ENCODE results near the gene ZNF365. TPM values are rescaled to one million over a fixed set of nuclear protein-coding genes. Genes with fewer than 3 reads are reported as not detected.

The ZNF365 gene
- total RNA-seq, 1 donor from 2014 or later = 6.0 TPM

DNA sequence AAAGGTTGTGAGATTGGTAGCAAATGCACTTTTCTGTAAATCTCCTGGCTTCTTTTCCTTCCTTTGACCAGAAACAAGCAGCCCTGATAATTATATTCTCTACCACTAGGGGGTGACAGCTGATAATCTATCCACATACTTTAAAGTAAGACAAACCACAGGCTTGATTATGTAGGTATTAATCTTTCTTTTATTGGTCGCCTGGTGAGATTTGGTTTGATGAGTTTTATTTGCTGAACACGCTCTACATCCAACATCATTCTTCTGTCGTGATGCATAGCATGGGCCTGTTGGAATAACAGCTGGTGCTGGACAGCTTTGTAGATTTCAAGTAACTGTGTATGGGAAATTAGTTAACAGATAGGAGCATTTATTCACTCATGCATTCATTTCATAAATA, 63.5 kb downstream of the ZNF365 start:
- Mint-ChIP-seq H3K36me3 (ENCODE audit: low read depth) (no peaks in the 10 kb centered on the region), H3K9me3 (ENCODE audit: low read depth) (peaks cover 6% of the 10 kb centered on the region), H3K27me3 (ENCODE audit: low read depth) (no peaks in the 10 kb centered on the region), H3K4me3 (ENCODE audit: unreplicated experiment) (no peak overlapping the region), H3K27ac (ENCODE audit: unreplicated experiment) (peak overlapping the region; percentile 65), H3K4me1 (ENCODE audit: low read depth) (peaks cover 40% of the 10 kb centered on the region)
- TF ChIP-seq, protein P1, sequence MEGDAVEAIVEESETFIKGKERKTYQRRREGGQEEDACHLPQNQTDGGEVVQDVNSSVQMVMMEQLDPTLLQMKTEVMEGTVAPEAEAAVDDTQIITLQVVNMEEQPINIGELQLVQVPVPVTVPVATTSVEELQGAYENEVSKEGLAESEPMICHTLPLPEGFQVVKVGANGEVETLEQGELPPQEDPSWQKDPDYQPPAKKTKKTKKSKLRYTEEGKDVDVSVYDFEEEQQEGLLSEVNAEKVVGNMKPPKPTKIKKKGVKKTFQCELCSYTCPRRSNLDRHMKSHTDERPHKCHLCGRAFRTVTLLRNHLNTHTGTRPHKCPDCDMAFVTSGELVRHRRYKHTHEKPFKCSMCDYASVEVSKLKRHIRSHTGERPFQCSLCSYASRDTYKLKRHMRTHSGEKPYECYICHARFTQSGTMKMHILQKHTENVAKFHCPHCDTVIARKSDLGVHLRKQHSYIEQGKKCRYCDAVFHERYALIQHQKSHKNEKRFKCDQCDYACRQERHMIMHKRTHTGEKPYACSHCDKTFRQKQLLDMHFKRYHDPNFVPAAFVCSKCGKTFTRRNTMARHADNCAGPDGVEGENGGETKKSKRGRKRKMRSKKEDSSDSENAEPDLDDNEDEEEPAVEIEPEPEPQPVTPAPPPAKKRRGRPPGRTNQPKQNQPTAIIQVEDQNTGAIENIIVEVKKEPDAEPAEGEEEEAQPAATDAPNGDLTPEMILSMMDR (IDR thresholded peaks at IDR 0.05) = peak; percentile 90
- DNase-seq (ENCODE audit: low spot score) = no peak

DNA sequence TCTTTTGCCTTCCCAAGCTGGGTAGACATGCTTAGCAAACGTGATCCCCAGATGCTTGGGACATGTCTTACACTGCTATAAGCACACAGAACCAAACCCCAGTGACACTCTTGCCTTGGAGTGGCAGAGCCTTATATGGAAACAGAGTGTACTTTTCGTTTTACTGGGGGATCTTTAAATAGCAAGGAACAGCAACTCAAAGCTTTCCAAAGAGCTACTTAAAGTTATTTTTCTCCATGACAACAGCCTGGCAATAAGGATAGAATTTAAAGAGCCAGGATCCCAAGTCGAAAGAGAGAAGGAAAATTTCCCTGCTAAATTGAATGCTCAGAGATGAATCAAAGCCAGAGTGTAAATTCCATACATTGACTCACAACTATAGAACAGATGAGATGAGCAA, 67.8 kb downstream of the ZNF365 start:
- no peaks in the 10 kb centered on the region for H3K36me3 Mint-ChIP-seq (ENCODE audit: low read depth)
- H3K27ac Mint-ChIP-seq (ENCODE audit: unreplicated experiment) = no peak overlapping the region
- H3K4me3 Mint-ChIP-seq (ENCODE audit: unreplicated experiment) = no peak overlapping the region
- peaks cover 6% of the 10 kb centered on the region for H3K9me3 Mint-ChIP-seq (ENCODE audit: low read depth)
- H3K27me3 Mint-ChIP-seq (ENCODE audit: low read depth) = no peaks in the 10 kb centered on the region
- no peak for DNase-seq (ENCODE audit: low spot score)
- H3K4me1 Mint-ChIP-seq (ENCODE audit: low read depth) = peaks cover 25% of the 10 kb centered on the region
- TF ChIP-seq, protein P1 (IDR thresholded peaks at IDR 0.05) = no peak

DNA sequence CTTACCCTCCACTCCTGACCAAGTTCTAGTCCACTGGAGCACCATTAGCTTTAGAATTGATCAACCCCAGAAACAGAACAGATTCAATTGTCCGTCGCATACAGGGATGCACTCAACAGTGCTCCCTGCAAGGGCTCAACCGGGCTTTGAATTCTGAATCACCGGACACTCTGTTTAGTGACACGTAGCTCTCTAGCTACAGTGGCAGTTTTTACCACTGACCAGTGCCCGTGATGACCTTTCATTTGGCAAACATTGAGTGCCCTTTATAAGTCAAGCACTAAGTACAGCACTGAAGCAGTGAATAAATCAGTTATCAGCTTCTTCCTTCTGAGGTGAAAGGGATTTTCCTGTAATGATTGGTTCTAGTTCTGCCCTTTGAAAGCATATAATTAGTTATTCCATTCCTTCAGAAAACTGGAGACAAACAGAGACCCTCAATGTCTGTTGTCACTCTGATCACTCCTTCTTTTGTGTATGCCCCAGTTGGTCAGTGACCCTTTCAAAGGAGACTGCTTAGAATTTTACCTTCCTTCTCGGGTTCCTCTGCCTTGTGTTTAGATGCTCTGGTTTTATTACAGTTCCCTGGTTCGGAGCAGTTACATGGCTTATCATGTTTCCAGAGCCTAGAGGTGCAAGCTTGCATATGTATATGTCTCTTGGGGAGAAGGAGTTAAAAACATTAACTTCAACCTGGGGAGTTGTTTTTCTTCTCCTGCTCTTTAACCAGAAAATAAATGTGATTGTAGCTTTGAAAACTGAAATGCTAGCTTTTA, 68.9 kb downstream of the ZNF365 start:
- H3K27me3 Mint-ChIP-seq (ENCODE audit: low read depth) = no peaks in the 10 kb centered on the region
- TF ChIP-seq, protein P1 (IDR thresholded peaks at IDR 0.05) = no peak
- no peak for DNase-seq (ENCODE audit: low spot score)
- H3K4me3 Mint-ChIP-seq (ENCODE audit: unreplicated experiment) = no peak overlapping the region
- peaks cover 19% of the 10 kb centered on the region for H3K4me1 Mint-ChIP-seq (ENCODE audit: low read depth)
- H3K36me3 Mint-ChIP-seq (ENCODE audit: low read depth) = no peaks in the 10 kb centered on the region
- H3K9me3 Mint-ChIP-seq (ENCODE audit: low read depth) = peaks cover 6% of the 10 kb centered on the region
- no peak overlapping the region for H3K27ac Mint-ChIP-seq (ENCODE audit: unreplicated experiment)

DNA sequence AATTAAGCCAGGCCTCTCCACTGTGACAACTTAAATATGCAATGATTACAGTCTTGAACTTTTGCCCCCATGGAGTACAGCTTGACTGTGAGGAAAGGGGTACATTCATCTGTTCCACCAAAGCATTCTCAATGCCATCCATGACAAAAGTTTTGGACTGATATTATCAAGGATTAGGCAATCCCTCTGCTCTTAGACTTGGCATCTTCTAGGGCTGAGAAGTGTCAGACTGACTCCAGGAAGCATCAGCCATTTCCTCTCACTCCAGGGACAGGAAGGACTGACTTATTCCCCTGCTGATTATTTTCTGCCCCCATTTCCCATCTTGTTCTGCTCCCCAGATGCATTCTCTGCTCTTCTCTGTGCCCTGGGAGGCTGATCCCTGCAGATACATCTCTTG, 69.7 kb downstream of the ZNF365 start:
- Mint-ChIP-seq H3K4me1 (ENCODE audit: low read depth) (peaks cover 19% of the 10 kb centered on the region), H3K9me3 (ENCODE audit: low read depth) (peaks cover 6% of the 10 kb centered on the region), H3K27me3 (ENCODE audit: low read depth) (no peaks in the 10 kb centered on the region), H3K27ac (ENCODE audit: unreplicated experiment) (no peak overlapping the region), H3K36me3 (ENCODE audit: low read depth) (no peaks in the 10 kb centered on the region), H3K4me3 (ENCODE audit: unreplicated experiment) (no peak overlapping the region)
- DNase-seq (ENCODE audit: low spot score) = no peak
- TF ChIP-seq, protein P1 (IDR thresholded peaks at IDR 0.05) = no peak

DNA sequence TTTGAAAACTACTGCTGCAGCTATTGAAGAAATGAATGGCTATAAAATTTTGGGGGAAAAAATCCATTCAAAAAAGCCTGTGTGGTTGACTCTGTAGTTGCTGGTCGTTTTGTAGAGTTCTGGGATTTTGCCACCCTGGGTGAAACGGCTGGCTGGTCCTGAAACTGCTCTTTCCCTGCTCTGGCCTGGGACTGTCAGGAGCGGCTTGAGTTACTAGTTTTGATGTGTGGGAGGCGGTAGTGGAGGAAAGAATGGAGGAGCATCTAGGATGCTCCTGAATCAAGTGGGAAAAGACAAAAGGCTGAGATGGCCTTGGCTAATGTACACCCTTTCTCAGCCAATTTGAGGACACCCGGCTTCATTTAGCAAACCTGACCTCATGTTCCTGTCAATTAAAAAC, 72.5 kb downstream of the ZNF365 start:
- Mint-ChIP-seq H3K4me1 (ENCODE audit: low read depth) (peaks cover 17% of the 10 kb centered on the region), H3K27ac (ENCODE audit: unreplicated experiment) (no peak overlapping the region), H3K4me3 (ENCODE audit: unreplicated experiment) (no peak overlapping the region), H3K36me3 (ENCODE audit: low read depth) (no peaks in the 10 kb centered on the region), H3K9me3 (ENCODE audit: low read depth) (no peaks in the 10 kb centered on the region), H3K27me3 (ENCODE audit: low read depth) (no peaks in the 10 kb centered on the region)
- TF ChIP-seq, protein P1 (IDR thresholded peaks at IDR 0.05) = no peak
- DNase-seq (ENCODE audit: low spot score) = no peak
